HG03342 (cell line): Measurements from ENCODE around the gene RAB23.
A peak's percentile ranks its signal among the peaks of the same experiment; 100 is the strongest.

Experiments
- ATAC-seq: cut with Tn5 transposase; IDR thresholded peaks from one replicate; pipeline ENCODE4 v1.9.1; 2021; ENCODE audit warnings: mild to moderate bottlenecking, moderate library complexity; ENCODE audit not compliant: unreplicated experiment

The RAB23 gene

DNA sequence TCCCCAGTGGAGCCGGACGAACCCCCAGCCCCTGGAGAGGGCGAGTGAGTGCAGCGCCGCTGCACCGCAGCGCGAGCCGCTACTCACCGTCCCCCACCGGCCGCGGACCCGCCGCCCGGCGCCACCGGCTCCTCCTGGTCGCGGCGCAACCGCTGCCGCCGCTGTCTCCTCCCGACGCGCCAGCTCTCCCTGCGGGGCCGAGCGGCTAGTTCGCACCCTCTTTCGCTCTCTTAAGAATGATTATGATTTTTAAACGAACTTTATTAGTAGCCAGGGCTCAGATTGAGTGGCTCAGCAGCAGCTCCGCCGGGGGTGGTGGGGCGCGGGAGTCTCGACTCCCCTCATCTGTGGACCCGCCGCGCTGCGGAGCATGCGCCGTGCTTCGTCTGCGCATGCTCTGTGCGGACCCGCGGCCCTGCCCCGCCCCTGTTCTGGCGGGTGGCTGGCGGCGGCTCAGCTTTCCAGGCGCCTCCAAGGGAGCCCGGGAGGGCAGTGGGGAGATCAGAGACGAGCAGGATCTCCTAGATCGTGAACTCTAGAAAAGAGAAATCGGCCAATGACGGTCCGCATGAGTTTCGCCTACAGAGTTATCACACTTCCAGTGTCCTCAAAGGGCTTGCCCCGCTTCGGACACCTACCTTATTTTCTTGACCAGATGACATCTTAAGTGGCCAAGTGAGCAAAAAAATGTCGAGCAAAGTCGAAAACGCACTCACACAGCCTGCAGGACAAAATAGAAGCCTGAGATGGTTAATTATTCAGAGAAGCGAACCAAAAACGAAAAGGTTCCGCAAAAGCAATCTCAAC, at the start of gene RAB23:
TSS of gene RAB23 (minus strand) at position 372 of the 807 bp plus-strand sequence. CDS start 11,927 bp downstream, outside the sequence.
- ATAC-seq, result peak; percentile 83

DNA sequence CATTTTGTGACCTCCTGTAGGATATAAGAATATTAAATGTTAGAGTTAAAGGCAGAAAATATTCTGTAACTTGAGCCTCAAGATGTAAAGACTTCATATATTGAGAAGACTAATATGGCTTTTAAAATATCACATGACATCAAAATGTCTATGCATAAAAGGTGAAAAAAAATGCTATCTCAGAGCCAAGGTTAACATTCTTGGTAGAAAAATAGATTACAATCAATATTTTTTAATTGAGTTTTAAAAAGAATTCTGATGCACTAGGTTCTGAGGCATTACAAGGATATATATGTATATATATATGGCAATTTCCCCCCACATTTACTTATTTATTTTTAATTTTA, 46.2 kb upstream of the RAB23 start:
- no peak for ATAC-seq

DNA sequence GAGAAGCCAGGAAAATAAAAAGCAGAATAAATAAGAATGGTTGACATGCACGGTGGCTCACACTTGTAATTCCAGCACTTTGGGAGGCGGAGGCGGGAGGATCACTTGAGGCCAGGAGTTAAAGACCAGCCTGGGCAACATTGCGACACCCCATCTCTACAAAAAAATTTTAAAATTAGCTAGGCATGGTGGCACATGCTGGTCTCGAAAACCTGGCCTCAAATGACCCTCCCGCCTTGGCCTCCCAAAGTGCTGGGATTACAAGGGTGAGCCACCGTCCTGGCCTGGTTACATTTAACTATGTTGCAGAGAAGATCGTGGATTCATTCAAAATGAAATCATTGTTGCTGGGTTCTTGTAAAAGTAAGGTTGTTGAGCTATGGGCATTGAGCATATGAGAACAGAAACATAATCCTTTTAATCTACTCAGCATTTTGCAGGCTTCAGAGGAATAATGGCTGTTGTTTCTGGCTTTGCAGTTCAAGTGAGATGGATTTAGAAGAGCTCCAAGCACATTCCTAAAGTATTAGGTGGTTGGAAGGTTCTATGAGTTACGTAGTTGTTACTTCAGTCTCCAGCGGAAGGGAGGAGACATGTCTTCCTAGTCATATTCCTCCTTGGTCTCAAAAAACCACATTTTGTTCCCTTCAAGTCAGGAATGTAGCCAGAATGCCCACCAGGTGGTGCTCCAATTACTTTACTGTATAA, 45.6 kb upstream of the RAB23 start:
- no peak for ATAC-seq

DNA sequence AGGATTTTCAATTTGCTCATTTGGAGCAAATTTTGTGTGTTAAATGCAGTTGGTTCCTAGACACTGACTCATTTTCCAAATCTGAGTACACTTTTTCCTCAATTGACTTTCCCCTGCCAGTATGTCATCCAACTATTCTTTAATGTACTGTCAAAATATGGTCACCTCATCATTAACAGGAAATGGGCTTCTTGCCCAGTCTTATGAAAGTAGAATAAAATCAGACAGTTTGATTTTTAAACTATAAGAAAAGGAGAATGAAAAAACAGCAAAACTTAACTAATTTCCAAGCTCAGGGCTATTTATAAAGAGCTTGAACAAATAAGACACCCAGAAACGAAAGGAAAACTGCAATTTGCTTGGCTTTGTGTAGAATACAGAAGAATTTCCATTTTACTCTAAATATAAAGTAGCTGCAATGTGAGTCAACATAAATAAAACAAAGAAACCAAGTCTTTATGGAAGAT, 43.7 kb upstream of the RAB23 start:
- no peak for ATAC-seq

DNA sequence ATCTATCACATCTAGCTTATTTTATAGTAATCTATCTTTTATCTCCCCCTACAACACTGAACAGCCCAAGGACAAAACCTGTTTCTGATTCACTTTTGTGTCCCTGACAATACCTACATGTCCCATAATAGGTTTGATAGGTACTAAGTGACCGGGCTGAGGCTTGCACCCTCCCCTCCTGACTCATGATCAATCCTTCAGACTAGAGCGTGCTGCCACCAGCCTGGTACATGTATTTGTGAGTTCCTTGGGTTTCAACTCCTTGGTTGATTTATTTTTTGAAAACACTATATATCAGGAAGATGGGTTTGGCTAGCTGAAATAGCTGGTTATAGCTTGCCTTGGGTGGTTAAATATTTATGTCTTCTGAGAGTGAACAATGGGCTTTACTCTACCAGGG, 41.6 kb upstream of the RAB23 start:
- no peak for ATAC-seq

DNA sequence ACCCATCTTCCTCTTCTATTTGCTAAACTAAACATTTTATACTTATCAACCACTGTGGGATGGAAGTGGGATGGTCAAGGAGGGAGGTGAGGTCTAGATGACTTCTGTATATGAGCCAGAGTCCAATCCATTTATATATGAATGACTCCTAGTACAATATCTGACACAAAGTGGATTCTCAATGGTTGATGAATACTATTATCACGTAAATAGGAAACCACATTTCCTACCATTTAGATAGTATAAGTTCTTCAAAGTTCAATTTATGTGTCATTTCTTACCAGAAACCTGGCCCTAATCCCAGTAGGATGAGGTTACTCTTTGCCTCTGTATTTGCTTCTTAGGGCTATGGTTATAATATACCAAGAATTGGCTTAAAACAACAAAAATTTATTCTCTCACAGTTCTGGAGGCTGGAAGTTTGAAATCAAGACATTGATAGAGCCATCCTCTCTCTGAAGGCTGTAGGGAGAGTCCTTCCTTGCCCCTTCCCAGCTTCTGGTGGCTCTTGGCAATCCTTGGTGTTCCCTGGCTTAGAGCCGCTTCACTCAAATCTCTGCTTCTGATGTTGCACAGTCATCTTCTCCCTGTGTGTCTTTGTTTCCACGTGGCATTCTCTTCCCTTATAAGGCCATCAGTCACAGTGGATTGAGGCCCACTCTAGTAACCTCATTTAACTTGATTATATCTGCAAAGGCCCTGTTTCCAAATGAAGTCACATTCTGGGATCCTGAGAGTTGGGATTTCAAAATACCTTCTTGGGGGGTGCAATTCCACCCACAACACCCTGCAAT, 41.0 kb upstream of the RAB23 start:
- no peak for ATAC-seq

DNA sequence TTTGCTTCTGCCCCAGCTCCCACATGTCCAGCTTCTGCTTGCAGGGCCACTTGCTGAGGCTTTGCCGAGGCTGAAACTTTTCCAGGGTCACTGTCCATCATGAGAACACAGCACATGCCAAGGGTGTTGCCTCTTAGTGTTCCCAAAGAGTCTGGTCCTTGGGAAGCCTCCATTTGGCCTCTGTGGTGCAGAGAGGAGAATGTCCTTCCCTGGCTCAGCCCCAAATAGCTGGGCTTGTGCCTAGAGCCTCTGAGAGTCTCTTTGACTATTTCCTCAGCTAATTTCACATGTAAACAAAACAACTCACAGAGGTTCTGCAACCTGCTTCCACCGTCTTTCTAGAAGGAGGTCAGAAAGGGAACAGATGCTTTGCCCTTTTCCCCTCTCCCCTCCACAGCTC, 40.4 kb upstream of the RAB23 start:
- ATAC-seq, result no peak

DNA sequence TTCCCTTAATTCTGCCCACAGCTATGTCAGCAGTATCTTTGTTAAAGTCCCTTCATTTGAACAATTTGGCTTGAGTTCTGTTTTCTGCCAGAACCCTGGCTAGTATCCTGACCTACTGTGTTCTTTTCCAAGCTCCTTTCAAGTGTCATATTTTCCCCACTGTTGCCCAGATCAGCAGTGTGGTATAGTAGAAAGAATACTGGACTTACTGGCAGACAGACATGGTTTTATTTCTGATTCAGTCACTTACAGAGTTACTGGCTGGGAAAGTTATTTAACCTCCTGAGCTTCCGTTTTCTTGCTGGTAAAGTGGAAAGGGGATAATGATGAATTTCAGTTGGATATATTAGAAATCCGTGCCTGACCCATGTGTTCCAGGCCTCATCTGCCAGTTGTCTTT, 39.8 kb upstream of the RAB23 start:
- ATAC-seq, result no peak

DNA sequence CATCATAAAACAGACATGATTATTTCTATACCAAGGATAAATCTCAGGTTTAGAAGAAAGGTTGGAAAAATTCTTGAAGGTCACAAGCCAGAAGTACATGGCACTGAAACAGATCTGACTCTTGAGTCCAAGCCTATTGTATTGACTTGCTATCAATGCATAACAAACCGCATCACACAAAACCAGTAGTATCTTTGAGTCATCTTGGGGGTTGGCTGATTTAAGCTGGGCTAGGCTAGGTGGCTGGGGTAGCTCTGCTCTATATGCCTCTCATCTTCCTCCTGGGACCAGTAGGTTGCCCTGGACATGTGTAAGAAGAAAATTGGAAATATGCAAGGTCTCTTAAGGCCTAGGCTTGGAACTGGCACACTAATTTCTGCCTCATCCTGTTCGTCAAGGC, 37.0 kb upstream of the RAB23 start:
- ATAC-seq, result no peak

DNA sequence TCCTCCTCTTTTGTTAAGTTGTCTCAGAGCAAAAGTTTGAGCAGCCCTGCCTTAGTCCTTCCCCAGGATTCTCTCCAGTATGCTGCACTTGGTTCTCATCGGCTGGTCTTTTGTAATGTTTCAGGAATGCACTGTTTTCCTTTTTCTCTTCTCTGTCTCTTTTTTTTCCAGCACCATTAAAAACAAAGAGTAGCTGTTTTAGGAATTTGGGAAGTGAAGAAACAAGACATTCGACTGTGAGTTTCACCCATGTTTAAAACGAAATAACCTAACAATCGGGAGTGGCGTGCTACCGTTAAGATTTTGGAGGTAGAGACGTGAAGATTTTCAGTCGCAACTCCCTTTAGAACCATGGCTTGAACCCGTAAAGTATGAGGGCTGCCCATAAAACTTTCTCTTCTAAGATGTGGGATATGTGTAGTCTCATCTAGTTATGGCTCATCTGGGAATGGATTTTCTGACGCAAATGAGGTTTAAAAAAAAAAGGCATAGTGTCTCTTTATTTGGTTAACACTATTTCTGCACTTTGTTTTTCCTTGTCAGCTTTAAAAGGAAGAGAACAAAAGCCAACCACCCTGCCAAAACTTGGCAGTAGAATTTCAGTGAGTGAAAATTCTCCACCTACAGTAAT, 35.9 kb upstream of the RAB23 start:
- no peak for ATAC-seq

DNA sequence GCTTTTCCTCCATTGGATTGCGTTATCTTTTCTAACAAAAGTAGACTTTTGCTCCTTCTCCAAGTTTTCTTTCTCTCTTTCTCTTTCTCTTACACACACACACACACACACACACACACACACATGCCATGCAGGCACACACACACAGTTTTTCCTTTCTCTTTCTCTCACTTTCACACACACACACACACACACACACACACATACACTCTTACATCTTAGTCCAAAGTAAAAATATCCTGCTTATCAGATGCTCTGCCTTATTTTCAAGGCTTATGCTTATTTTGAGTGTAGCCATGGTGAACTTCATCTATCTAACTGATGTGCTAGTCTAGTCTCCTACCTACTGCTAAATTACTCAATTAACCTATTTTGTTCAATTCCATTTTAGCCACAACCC, 34.4 kb upstream of the RAB23 start:
- ATAC-seq, result no peak

DNA sequence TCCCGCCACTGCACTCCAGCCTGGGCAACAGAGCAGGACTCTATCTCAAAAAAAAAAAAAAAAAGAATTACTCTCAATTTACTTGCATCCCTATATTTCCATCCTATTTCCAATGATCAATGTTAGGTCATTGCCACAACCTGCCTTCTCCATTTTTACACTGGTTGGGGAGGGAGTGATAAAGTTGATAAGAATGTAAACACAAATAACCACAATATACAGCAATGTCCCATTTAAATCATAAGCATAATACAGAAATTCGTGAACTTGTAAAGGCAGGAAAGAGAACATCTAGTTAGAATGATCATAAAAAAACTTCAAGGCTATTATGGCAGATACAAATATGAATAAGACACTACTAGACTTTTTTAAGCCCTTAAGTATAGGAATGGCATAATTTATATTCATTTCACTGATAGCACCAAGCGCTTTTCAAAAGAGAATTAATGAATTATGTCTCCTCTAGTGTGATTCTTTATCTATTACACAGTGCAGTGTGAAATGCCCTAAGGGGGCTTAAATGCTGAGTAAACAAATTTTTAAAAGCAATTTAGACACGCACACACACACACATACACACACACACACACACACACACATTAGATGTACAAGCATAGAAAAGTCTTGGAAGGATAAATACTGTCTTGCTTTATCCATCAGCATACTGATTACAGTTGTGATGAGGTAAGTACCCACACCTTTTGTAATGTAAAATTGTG, 33.5 kb upstream of the RAB23 start:
- ATAC-seq, result no peak

DNA sequence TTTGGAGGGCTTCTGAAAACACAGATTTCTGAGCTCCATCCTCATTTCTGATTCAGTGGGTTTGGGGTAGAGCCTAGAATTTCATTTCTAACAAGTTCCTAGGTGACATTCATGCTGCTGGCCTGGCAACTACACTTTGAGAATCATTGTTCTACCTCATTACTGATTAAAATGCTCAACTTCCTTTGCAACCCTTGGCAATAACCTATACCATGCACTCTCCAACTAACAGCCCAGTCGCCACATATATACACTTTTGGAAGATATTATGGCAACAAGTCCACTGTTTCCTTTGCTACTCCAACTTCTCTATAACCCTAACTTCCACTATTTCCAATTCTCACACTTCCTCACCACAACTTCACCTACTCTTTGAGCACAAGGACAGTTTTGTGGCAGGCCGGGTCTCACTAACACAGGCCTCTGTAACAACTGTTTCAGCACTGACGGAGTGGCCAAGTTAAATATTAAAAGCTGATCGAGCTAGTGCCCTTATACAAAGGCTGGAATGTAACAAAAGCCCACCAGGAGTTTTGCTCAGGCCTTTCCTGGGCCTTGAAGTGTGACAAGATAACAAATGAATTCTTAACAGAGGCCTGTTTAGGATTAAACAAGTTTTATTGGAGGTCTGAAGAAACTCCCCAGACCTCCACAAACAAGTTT, 32.1 kb upstream of the RAB23 start:
- no peak for ATAC-seq

DNA sequence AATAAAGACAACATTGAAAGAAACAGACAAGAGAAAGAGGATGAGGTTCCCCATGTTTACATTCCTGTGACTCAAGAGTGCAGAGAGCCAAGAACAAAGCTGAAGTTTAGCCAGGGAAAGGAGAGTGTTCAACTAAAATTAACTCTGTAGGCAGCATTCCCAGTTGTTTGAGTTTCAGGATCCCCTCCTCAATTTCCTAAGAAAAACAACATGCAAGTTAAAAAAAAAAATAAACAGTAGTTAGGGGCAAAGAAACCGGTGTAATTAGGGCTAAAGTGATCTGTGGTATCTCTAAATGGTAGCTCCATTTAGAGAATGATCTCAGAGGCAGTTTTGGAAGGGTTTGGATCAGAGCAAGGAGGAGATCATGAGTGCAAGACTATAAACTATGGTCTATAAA, 30.9 kb upstream of the RAB23 start:
- ATAC-seq, result no peak

DNA sequence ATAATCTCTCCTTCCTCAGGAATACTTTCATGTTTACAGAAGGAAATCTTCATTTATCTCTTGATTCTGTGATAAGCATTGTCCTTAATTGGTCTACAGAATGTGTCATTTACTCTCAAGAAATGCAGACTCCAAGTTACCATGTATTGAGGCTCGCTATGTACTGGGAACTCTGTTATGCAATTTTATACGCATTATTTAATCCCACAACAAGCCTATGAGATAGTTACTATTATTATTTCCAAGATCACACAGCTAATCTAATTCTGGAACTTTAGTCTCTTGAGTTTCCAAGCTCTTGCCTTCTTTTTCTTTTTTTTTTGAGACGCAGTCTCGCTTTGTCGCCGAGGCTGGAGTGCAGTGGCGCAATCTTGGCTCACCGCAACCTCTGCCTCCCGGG, 30.0 kb upstream of the RAB23 start:
- no peak for ATAC-seq

DNA sequence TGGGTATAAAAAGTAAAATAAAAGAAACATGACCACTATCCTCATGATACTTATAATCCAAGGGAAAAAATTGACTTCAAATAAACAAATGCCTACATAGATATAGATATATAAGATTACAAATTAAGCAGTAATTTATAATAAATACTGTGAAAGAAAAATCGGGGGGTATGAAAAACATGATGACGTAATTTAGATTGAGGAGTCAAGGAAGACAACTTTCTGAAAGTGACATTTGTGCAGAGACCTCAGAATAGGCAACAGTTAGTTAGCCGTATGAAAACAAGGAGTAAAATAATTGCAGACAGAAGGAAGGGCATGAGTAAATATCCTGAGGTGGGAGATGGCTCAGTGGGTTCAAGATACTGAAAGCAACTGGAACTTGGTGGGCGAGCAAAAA, 28.2 kb upstream of the RAB23 start:
- no peak for ATAC-seq

DNA sequence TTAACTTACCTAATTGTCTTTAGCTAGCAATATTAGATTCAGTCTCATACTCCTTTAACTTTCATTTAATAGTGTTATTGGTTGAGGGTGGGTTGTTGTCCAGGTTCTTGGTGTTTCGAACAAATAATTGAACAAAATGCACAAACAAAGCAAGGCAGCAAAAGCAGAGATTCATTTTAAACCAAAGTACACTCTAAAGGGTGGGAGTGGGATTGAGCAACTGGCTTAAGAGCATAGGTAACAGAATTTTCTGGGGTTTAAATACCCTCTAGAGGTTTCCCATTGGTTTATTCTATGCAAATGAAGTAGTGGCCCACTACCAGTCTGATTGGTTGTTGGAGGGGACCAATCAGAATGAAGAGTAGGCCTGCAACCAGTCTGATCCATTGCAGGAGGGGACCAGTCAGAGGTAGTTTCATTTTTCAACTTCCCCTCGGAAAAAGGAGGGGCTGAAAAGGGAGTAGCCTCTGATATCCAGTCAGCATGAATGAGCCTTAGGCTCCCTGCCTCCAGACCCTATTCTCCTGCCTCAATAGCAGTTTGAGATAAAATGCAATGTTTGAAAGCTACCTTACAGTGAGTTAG, 26.3 kb upstream of the RAB23 start:
- no peak for ATAC-seq

DNA sequence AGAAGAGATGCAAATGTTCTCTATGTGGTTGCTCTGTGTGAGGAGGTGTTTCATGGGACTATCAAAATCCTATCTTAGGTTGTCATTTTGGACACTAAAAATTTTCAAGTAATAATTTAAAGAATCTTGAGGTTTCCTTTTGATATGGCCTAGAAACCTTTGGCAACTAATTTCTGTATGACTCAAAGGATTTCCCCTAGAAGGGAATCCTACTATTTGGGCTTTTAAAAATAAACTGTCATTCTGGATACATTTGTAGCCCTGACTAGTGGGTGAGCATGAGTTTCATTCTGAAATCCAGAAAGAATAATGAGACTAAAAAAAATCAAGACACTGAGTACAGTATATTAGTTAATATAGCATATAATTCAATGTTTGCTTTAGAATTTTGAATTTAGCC, 25.5 kb upstream of the RAB23 start:
- no peak for ATAC-seq

DNA sequence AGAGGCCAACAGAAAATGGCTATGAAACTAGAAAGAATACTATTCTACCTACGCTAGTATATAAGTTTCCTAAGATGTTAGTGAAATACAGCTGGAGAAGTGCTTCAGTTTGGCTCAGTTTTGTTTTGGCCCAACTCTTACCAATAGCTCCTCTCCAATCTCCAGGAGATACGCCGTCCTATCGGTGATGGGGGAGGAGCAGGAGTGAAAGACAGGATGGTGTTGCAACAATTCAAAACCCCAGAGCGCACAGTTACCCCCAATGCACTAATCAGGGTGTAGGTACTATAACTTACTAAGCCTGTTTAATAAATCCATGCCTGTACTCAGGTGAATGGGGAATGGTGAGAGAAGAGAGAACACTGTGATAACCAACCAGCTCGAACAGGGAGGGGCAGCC, 24.2 kb upstream of the RAB23 start:
- no peak for ATAC-seq

DNA sequence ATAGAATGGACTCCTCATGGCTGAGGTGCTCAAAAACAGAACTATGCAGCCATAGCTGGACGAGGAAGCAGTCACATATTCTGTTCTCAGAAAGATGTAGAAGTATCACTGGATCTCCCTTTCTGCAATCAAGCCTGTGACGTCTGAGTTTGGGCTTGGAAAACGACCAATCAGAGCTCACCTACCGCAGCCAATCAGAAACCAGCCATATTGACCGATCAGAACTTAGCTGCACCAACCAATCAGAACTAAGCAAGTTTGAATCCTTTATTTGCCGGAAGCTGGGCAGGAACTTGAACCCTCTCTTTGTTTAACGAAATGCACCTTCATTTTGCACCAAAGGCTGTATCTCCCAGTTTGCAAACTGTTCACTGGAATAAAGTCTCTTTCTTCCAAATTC, 21.8 kb upstream of the RAB23 start:
- ATAC-seq, result no peak
